SKM-1 (cell line): ENCODE results near the gene SMARCB1.
"Not testable (repeated sequence)": the region's sequence is repeated elsewhere in the genome, so short reads cannot be mapped to it uniquely, and the experiment has no call there.

Source experiments
- DNase-seq: peaks from one replicate; lab custom pipeline; 2025; ENCODE audit not compliant: unreplicated experiment; lab: John Stamatoyannopoulos, UW

Gene SMARCB1

DNA sequence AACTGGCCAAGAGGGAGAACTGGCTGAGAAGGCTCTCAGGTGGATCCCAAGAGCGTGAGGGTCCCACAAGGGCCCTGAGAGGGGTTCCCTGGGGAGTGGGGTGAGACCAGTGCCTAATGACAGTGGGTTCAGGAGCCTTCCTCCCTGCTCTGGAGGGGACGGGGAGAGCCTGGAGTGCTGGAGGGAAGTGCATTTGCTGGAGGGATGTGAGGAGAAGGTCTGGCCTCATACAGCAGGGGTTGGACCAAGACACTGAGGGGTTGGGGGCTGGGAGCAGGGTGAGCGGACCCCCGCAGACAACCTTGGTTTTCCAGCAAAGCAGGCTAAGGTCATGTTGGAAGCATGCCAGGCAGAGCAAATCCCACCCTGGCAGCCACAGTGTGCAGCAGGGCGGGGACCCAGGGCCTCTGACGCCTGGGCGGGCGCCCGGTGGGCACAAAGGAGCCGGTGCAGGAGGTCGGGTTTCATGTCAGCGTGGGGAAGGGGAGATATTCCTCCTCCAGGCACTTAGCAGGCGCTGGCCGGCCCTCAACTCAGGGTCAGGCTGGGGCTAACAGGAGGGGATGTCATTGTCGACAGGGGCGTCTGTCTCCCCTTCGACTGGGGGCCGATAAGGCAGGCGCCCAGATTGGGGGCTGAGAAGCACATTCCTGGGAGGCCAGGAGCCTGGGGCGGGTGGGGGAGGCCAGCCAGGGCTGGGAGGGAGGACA is 55.1 kb downstream of the SMARCB1 start:
- DNase-seq, result no peak

DNA sequence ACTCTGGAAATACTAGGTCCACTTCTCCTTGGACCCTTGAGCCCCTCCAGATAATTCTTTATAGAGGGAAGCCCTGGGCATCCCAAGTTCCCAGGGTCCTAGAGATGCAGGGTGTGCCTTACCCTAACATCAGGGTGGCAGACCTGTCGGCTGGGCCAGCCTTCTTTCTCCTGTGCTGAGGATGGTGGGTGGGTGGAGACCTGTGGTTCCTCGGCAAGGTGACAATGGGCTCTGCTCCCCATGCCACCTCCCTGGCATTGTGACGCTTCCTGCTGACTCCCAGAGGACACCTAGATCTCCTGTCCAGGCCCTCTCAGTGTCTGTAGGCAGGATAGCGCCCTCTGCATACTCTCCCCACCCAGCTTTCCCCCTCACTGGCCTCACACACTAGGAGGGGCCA is 55.8 kb downstream of the SMARCB1 start:
- DNase-seq, result no peak

DNA sequence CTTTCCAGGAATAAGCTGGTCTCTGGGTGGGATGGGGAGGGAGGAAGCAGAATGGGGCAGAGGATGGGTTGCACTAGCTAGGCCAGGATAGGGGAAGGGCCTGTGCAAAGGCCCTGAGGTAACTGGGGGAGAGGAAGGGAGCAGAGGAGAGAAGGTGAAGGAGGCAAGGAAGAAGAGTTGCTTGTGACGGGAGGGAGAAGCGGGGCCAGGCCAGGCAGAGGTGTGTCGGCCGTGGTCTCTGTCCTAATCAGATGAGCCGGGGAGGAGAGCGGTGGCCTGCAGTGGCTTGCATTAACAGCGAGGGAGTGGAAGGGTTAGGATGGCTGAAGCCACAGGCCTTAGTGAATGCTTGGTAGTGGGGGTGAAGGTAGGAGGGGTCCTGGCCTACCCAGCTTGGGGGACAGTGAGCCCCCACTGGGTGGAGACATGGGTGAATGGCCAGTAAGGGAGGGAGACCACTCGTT is 58.0 kb downstream of the SMARCB1 start:
- no peak for DNase-seq

DNA sequence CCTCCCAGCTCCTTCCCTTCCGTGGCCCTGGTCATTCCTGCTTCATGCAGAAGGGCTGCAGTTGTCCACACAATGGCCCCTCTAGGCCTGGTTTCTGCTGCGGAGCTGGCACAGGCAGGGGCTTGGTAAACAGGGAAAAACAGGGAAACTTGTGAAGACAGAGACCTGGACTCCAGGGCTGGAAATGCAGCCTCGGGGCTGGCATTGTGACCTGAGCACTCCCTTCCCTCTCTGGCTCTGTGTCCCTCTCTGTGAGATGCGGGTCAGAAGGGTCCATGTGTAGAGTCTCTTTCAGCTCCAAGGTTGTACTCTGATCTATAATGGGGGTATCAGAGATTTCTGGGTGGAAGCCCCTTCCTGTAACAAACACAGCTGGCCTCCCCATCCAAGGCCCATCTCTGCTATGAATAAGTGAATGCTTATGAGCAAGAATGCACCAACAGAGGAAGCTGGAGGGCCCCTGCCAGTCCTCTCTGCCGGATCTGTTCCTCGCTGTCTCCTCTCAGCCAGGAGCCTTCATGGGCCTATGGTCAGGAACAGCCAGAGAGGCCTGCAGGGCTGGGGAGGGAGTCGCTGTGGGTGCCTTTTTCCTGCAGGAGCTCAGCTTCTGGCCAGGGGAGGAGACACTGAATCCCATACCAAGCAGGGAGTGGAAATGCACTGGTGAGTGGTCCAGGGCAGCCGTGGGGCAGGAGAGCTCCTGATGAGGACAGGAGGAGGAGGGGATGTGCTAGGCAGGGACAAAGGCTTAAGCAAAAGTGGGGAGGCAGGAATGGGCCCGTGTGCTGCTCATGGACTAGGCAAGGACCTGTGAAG is 58.7 kb downstream of the SMARCB1 start:
- no peak for DNase-seq

DNA sequence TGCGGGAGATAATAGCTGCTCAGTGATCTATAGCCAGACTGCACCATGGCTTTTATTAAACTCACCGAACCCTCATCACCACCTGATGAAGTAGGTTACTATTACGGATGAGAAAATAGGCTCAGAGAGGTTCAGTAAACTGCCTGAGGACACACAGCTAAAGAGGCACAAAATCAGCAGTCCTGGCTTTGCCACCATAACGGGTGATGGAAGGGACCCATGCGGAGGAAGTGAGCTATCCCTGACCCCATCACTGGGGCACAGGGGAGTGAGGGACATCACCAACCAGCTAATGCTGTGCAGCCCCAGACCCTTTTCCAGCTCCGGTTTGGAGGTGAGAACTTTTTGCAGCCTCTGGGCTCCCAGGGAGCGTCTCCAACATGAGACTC is 59.3 kb downstream of the SMARCB1 start:
- no peak for DNase-seq

DNA sequence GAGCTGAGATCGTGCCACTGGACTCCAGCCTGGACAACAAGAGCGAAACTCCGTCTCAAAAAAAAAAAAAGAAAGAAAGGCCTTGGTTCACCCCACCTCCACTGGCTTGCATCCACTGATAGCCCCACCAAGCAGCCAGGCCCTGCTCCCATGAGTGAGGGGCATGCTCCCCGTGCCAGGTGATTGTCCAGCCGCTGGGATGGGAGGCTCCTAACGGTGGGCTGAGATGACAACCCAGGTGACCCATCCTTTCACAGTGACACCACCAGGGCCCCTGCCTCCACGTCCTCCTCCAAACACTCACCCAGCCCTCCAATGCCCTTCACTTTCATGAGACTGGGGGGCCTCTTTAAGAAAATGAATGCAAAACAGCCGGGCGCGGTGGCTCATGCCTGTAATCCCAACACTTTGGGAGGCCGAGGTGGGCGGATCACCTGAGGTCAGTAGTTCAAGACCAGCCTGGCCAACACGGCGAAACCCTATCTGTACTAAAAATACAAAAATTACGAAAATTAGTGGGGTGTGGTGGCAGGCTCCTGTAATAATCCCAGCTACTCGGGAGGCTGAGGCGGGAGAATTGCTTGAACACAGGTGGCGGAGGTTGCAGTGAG is 60.6 kb downstream of the SMARCB1 start:
- no peak for DNase-seq

DNA sequence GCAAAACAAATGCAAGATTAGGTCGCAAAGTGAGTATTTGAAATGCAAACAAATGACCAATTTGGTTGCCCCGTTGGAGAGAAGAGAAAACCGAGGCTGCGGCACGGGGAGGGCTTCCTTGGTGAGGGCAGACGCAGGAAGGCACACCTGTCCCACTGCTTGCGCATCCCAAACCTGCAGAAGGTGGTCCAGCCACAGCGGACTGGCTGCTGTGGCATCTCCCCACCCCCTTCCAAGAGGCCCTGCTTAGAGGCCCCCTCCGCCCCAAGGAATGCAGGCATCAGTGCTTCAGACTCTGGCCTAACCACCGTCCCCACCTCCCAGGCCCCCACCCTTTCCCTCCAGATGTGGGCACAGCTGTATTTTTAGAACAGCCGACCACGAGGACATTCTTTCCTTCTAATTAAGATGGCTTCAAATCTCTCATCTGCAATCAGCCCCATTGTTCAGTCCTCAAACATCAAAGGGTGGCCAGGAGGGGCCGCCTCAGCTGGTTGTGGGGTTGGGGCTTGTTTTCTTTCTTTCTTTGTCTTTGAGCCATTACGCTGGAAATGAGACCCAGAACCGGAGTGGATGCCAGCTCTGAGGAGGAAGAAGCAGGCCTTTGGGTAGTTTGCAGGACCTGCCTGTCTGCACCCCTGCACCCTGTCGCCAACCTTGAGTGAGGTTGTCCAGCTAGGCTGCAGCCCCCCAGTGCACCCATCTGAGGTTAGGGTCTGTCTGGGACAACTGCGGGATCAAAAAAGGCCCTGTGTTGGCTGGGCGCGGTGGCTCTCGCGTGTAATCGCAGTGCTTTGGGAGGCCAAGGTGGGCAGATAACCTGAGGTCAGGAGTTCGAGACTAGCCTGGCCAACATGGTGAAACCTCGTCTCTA is 61.5 kb downstream of the SMARCB1 start:
- DNase-seq, result no peak

DNA sequence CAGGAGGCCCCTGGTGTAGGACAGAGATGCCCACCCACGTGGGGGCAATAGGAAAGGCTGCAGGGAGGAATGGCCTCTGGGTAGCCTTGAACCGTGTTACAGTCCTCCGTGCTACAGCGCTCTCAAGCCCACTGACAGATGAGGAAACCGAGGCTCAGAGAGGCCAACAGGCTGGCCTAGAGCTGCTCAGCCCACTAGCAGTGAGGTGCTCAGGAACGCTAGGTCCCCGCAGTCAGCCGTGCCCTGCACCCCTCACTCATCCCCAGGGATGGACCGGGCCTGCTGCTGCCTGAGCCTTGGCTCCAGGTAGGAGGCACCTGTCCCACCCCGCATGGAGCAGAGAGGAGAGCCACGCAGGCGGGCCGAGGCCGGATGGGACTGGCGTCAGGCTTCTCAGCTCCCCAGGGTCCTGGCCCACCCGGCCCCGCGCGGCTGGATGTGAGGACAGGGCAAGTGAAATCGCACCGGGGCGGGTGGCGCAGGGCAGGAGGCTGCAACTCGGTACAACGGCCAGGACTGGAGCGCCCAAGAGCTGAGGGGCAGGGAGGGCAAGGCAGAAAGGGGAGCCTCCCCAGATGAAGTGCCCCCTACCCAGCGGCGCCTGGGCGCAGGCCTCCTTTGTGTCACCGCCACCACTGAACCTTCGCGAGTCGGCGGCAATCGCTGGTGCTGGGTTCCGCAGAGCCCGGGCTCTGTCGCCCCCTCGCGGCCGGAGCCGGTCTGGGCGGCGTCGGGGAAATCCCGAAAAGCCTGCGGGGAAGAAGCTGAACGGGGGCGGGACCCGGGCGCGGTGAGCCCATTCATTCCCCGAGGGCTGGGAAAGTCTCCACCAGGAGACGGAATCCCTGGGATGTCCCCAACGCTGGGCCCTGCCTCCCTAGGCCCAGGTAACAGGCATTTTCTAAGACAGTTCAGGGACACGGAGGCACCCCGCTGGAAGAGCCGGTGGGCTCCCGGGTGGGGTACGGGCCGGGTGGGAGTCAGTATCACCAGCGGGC is 62.5 kb downstream of the SMARCB1 start:
- peak; percentile 21 for DNase-seq

DNA sequence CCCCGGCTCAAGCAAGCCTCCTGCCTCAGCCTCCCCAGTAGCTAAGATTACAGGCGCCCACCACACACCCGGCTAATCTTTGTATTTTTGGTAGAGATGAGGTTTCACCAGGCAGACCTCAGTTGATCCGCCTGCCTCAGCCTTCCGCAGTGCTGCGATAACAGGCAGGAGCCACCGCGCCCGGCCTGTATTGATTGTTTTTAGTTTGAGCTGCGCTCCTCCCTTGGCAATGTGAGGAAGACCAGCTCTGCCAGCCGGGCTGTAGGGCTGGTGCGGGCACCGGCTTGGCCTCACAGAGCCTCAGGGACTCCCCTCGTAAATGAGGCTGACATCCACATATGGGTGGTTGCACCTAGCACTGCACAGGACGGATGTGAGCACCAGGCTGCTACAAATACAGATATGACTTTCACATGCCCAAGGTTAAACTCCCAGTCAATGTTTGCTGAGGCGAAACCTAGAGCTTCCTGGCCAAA is 63.4 kb downstream of the SMARCB1 start:
- DNase-seq, result no peak

DNA sequence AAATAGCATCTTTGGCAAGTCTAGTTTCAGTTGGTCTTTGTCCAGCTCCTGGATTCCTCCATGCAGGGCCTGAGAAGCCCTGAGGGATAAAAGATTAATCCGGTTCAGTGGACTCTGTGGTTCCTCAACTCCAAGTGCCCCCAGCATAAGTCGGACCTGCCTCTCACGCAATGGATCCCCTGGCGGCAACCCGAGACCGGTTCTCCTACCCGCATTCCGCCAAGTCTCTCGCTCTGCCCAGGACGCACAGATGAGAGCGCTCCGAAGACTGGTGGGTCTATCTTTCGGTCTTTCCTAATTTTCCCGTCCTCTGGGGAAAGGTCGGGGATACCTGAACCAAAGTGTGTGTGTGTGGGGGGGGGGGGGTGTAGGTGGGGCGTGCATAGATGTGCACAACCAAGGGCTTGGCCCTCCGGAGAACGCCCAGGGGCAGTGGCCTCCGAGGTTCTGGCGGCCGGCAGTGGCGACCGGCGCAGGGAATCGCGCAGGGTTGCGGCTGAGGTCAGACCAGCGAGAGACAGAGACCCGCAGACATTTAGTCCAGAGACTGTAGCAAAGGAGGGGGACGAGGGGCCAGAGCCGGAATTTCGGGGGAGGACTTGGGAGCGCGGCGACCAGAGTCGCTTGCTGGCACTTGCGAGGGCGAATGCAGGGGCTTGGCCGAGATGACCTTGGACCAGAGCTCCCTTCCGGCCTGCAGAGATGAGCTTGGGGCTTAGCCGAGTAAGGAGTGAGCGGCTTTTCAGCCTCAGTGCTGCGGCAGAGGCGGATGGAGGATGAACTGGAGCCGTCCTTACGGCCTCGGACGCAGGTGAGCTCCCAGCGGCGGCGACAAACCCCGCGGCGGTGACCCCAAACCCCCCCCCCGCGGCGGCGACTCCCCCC is 70.2 kb downstream of the SMARCB1 start:
- DNase-seq, result no peak

DNA sequence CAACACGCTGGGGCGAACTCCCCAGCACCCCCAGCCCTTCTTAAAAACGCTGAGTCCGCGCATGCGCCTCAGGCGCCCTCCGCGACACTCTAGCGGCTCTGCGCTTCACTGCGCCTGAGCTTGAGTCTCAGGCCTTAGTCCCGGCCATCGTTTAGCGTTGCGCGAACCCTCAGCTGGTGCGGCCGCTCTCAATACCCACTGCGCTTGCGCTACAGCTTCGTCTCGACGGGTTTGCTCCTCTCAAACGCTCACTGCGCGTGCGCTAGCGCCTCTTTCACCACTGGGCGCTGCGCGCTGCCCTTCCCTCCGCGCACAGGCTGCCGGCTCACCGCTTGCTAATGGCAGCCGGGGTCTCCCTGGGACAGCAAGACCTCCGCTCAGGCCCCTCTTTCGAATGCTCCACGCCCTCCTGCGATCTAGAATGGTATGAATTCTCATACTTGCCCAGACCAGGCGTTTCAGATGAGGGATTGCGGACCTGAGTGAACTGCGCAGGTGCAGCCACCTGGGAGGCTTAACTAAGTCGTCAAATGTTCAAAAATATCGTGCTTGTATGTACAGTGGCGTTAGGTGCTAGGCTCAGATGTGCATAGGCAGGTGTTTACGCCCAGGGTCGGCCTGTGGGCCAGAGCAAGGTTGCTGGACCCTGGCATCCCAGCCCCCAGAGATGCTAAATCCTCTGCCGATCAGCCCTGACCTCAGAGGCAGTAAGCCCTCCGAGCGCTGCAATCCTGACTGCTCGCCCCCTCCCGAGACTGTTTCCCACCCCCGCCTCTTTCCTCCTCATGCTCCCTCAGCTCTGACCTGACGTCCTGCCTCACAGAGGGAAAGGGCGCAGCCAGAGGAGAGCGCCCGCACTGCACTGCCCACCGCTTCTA is 71.1 kb downstream of the SMARCB1 start, which contains the start of gene SLC2A11:
TSS of gene SLC2A11 (plus strand) at position 270 of the 878 bp plus-strand sequence. CDS start at position 395, 125 bp downstream.
- peak; percentile 88 for DNase-seq

DNA sequence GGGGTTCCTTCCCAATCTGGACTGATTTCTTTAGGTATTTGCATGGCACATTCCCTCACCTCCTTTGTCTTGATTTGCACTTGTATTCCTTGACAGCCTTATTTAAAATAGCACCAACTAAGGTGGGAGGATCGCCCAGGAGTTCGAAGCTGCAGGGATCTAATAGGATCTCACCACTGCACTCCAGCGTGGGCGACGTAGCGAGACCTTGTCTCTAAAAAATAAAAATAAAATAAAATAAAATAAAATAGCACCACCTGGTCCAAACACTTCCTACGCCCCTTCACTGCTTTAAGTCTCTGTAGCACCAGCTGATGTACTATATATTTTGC is 71.7 kb downstream of the SMARCB1 start:
- DNase-seq, result no peak

DNA sequence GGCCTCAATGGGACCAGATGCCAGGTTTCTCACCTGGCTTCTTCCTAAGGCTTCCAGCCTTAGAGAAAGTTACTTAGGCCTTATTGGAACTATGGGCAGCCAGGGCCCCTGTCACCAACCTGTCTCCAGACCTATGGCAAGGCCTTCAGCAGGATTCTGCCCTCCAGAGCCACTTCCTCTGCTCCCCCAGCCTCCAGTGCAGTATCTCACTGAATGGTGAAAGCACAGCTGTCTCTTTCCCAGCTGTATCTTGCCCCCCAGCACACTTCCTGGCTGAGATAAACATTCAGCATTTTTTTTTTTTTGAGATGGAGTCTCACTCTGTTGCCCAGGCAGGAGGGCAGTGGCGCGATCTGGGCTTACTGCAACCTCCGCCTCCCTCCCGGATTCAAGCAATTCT is 72.4 kb downstream of the SMARCB1 start:
- DNase-seq, result no peak

DNA sequence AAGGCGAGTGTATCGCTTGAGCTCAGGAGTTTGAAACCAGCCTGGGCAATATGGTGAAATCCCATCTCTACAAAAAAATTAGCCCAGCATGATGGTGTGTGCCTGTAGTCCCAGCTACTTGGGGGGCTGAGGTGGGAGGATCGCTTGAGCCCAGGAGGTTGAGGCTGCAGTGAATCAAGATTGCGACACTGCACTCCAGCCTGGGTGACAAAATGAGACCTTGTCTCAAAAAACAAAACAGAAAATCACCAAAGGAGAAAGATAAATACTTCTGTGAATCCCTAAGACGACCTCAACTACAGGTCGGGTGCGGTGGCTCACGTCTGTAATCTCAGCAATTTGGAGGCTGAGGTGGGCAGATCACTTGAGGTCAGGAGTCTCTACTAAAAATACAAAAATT is 73.4 kb downstream of the SMARCB1 start:
- DNase-seq, result not testable (repeated sequence)

DNA sequence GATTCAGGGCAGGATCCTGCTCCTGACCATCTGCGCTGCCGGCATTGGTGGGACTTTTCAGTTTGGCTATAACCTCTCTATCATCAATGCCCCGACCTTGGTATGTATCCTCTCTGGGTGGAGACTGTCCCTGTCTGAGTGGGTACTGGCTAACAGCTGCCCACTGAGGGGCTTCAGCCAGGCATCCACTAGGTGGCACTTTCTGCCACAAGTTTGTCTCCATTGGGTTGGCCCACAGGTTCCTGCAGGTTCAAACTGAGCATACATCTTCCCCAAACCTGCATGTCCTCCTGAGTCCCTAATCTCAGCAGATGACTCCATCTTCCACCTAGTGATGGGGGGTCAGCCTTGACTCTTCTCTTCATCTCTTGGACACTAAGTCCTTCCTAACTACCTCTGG is 75.3 kb downstream of the SMARCB1 start:
- no peak for DNase-seq

DNA sequence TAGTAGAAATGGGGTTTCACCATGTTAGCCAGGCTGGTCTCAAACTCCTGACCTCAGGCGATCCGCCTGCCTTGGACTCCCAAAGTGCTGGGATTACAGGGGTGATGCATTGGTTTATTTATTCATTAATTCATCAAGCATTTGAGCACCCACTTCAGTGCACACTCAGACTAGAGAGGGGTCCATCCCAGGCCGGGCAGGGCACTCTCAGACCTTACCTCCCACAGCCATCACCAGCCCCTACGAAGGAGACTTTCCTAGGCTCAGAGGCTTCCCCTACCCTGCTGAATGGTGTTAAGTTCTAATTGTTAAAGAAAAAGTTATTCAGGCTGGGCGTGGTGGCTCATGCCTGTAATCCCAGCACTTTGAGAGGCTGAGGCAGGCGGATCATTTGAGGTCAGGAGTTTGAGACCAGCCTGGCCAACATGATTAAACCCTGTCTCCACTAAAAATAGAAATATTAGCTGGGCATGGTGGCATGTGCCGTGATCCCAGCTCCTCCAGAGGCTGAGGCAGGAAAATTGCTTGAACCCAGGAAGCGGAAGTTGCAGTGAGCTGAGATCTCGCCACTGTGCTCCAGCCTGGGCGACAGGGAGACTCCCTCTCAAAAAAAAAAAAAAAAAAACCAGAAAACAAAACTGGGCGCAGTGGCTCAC is 77.9 kb downstream of the SMARCB1 start:
- DNase-seq, result not testable (repeated sequence)

DNA sequence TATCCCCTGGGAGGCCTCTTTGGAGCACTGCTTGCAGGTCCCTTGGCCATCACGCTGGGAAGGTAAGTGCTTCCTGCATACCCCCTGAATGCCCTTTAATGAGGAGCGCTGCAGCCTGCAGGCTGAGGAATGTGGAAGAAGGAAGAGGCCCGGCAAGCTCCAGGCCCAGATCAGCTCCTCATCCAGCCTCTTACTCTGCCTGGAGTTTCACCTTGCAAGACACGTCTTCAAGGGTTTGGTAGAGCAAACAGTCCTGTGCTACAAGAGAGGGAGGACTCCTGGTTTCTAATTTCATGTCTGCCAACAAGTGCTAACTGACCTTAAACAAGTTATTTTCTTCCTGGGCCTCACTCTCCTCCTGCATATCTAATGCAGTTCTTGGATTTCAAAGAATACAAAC is 81.8 kb downstream of the SMARCB1 start:
- no peak for DNase-seq
